ENCODE data around the gene PADI3.

- TF ChIP-seq GABPA (IDR thresholded peaks at IDR 0.05; ENCODE audit: low read depth) (no peak), POLR2AphosphoS5 (IDR thresholded peaks at IDR 0.05; ENCODE audit: low read depth) (no peak)
- TF ChIP-seq, protein P1, sequence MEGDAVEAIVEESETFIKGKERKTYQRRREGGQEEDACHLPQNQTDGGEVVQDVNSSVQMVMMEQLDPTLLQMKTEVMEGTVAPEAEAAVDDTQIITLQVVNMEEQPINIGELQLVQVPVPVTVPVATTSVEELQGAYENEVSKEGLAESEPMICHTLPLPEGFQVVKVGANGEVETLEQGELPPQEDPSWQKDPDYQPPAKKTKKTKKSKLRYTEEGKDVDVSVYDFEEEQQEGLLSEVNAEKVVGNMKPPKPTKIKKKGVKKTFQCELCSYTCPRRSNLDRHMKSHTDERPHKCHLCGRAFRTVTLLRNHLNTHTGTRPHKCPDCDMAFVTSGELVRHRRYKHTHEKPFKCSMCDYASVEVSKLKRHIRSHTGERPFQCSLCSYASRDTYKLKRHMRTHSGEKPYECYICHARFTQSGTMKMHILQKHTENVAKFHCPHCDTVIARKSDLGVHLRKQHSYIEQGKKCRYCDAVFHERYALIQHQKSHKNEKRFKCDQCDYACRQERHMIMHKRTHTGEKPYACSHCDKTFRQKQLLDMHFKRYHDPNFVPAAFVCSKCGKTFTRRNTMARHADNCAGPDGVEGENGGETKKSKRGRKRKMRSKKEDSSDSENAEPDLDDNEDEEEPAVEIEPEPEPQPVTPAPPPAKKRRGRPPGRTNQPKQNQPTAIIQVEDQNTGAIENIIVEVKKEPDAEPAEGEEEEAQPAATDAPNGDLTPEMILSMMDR (IDR thresholded peaks at IDR 0.05; ENCODE audit: insufficient read depth, low read length) = no peak
These were observed 42.7 kb upstream of the PADI3 start for GRCh38 chr1:17206196-17206595.
